ENCODE data around the gene HYDIN.

DNA sequence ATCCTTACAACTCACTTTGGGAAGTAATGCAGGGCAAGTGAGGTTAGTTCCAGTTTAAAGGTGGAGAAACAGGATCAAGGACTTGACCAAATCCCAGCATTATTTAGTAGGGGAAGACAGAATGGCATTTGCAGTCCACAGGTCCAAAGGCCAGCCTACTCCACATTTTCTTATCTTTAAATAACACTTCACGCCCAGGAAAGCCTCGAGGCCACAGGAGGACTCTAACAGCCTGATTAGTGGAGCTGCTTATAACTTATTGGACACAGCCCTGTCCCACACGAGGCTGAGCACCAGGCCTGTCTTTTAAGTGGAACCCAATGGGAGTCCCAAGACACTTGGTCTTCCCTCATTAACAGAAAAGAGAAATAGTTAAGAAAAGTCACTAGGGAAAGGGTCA, 12.1 kb upstream of the HYDIN start:
- no peak for TF ChIP-seq ZNF331 (CRISPR knock-in tag; IDR thresholded peaks at IDR 0.05; ENCODE audit: low read depth)
- TF ChIP-seq POLR2AphosphoS5 (IDR thresholded peaks at IDR 0.05; ENCODE audit: low read depth) = no peak
- TF ChIP-seq, protein P1, sequence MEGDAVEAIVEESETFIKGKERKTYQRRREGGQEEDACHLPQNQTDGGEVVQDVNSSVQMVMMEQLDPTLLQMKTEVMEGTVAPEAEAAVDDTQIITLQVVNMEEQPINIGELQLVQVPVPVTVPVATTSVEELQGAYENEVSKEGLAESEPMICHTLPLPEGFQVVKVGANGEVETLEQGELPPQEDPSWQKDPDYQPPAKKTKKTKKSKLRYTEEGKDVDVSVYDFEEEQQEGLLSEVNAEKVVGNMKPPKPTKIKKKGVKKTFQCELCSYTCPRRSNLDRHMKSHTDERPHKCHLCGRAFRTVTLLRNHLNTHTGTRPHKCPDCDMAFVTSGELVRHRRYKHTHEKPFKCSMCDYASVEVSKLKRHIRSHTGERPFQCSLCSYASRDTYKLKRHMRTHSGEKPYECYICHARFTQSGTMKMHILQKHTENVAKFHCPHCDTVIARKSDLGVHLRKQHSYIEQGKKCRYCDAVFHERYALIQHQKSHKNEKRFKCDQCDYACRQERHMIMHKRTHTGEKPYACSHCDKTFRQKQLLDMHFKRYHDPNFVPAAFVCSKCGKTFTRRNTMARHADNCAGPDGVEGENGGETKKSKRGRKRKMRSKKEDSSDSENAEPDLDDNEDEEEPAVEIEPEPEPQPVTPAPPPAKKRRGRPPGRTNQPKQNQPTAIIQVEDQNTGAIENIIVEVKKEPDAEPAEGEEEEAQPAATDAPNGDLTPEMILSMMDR (conservative IDR thresholded peaks at IDR 0.05; ENCODE audit: low read depth in 2 of 2) = no peak
- no peak for TF ChIP-seq EZH2 (IDR thresholded peaks at IDR 0.05; ENCODE audit: low read depth, unreplicated experiment)
- TF ChIP-seq, protein P2, sequence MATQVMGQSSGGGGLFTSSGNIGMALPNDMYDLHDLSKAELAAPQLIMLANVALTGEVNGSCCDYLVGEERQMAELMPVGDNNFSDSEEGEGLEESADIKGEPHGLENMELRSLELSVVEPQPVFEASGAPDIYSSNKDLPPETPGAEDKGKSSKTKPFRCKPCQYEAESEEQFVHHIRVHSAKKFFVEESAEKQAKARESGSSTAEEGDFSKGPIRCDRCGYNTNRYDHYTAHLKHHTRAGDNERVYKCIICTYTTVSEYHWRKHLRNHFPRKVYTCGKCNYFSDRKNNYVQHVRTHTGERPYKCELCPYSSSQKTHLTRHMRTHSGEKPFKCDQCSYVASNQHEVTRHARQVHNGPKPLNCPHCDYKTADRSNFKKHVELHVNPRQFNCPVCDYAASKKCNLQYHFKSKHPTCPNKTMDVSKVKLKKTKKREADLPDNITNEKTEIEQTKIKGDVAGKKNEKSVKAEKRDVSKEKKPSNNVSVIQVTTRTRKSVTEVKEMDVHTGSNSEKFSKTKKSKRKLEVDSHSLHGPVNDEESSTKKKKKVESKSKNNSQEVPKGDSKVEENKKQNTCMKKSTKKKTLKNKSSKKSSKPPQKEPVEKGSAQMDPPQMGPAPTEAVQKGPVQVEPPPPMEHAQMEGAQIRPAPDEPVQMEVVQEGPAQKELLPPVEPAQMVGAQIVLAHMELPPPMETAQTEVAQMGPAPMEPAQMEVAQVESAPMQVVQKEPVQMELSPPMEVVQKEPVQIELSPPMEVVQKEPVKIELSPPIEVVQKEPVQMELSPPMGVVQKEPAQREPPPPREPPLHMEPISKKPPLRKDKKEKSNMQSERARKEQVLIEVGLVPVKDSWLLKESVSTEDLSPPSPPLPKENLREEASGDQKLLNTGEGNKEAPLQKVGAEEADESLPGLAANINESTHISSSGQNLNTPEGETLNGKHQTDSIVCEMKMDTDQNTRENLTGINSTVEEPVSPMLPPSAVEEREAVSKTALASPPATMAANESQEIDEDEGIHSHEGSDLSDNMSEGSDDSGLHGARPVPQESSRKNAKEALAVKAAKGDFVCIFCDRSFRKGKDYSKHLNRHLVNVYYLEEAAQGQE (IDR thresholded peaks at IDR 0.05; ENCODE audit: unreplicated experiment) = no peak
- no peak for TF ChIP-seq EZH2phosphoT487 (IDR thresholded peaks at IDR 0.05; ENCODE audit: unreplicated experiment)
- no peak for TF ChIP-seq ZNF462 (CRISPR knock-in tag; IDR thresholded peaks at IDR 0.05)
- no peak for TF ChIP-seq CREB1 (CRISPR knock-in tag; IDR thresholded peaks at IDR 0.05; ENCODE audit: low read depth)
- TF ChIP-seq JUNB (IDR thresholded peaks at IDR 0.05; ENCODE audit: unreplicated experiment) = no peak
- no peak for TF ChIP-seq STAT1 (IDR thresholded peaks at IDR 0.05; ENCODE audit: unreplicated experiment)

All from GM23338 (cell line).